ENCODE results near the gene HECW1.

HECW1 gene

GRCh38 chr7:43247757-43248156 lies 135.3 kb downstream of the HECW1 start:
- TF ChIP-seq CTCF (conservative IDR thresholded peaks at IDR 0.05; ENCODE audit: low read depth, low read length): no peak
- no peak overlapping the region for H3K4me3 ChIP-seq (ENCODE audit: low read length)
- DNase-seq (ENCODE audit: low read depth): no peak

GRCh38 chr7:43248553-43248952 lies 136.1 kb downstream of the HECW1 start:
- H3K4me3 ChIP-seq (ENCODE audit: low read length): no peak overlapping the region
- no peak for TF ChIP-seq CTCF (conservative IDR thresholded peaks at IDR 0.05; ENCODE audit: low read depth, low read length)
- DNase-seq (ENCODE audit: low read depth): no peak

GRCh38 chr7:43248961-43249822 lies 136.7 kb downstream of the HECW1 start:
- no peak overlapping the region for H3K4me3 ChIP-seq (ENCODE audit: low read length)
- no peak for DNase-seq (ENCODE audit: low read depth)
- no peak for TF ChIP-seq CTCF (conservative IDR thresholded peaks at IDR 0.05; ENCODE audit: low read depth, low read length)

- no peak overlapping the region for H3K4me3 ChIP-seq (ENCODE audit: low read length)
- DNase-seq (ENCODE audit: low read depth): no peak
- TF ChIP-seq CTCF (conservative IDR thresholded peaks at IDR 0.05; ENCODE audit: low read depth, low read length): no peak
Measured at GRCh38 chr7:43249823-43250145, 137.3 kb downstream of the HECW1 start.

GRCh38 chr7:43260980-43261878 lies 148.8 kb downstream of the HECW1 start:
- DNase-seq (ENCODE audit: low read depth): peak; percentile 48
- peak; percentile 97 for TF ChIP-seq CTCF (conservative IDR thresholded peaks at IDR 0.05; ENCODE audit: low read depth, low read length)
- no peak overlapping the region for H3K4me3 ChIP-seq (ENCODE audit: low read length)

- no peak for TF ChIP-seq CTCF (conservative IDR thresholded peaks at IDR 0.05; ENCODE audit: low read depth, low read length)
- no peak overlapping the region for H3K4me3 ChIP-seq (ENCODE audit: low read length)
- no peak for DNase-seq (ENCODE audit: low read depth)
Measured at GRCh38 chr7:43265139-43265538, 152.7 kb downstream of the HECW1 start.

Measured in retinal pigment epithelial cell (primary cell).